HK-2 (cell line): ENCODE data around the gene RPN1.

ENCODE experiments used
- DNase-seq: peaks from one replicate; pipeline ENCODE4 v3.0.0-alpha.2; 2018; ENCODE audit not compliant: unreplicated experiment

RPN1 gene

DNA sequence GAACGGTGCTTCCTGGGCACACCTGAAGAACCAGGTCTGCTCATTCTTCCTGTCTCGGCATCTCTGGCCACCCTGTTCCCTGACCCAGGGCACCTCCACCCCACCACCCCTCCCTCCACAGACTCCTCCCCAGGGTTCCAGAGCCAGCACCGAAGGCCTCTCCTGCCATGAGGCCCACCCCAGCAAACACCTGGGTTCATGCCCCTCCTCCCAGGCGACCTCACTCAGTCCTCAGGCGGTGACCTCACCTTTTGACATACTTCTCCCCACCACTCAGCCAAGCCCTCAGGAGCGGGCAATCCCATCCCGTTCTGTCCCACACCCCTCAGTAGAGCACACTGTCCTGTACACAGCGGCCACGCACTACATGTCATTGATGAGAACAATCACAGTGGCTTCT is 72.3 kb downstream of the RPN1 start:
- no peak for DNase-seq

DNA sequence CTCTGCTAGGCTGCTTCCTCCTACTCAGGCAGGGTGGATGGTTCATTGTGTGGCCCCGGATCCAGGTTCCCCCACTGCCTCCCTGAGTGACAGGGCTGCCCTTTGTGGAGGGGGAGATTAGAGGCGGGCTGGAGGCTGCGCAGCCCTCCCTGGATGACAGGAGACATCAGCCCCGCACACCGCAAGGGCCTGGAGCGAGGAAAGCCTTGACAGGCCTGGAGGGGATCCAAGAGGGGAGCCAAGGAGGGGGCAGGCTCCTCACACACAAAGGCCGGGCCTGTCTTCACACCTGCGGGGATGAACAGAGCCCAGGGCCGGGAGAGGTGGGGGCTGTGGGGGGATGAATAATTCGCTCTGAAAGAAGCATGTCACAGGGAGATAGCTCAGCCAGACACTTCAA is 72.9 kb downstream of the RPN1 start:
- no peak for DNase-seq

DNA sequence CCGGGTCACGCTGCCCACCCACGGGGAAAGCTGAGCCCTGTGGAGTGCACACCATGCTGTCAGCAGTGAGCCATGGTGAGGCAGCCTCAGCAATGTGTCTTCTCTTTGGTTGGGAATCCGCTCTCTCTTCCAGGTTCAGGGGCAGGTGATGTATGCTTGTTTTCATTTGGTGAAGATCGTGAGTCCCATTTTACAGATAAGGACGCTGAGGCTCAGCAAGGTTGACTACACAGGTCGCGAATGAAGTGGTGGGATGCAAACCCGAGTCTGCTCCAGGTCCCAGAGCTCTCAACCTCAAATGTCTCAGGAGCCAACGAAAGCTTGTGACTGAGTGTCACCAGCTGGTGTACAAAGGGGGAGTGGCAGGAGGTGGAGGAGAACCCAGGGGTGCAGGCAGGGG is 74.3 kb downstream of the RPN1 start:
- DNase-seq, result no peak

DNA sequence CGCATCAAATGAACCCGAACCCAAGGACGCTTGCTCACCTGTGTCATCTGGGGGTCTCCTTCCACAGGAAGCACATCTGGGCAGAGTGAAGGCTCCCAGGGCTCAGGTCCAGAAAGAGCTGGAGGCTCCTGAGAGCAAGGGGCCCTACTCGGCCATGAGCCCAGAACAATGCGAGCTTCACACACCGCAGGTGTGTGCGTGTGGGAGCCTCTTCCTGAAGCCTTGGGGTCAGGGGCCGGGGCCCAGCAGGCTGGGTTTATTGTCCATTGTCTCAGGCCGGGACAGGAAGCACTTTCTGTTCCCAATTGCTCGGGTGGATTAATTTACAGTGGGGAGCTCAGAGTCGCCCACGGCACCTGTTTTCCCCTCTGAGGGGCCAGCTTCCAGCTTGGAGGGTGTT is 74.8 kb downstream of the RPN1 start:
- no peak for DNase-seq

DNA sequence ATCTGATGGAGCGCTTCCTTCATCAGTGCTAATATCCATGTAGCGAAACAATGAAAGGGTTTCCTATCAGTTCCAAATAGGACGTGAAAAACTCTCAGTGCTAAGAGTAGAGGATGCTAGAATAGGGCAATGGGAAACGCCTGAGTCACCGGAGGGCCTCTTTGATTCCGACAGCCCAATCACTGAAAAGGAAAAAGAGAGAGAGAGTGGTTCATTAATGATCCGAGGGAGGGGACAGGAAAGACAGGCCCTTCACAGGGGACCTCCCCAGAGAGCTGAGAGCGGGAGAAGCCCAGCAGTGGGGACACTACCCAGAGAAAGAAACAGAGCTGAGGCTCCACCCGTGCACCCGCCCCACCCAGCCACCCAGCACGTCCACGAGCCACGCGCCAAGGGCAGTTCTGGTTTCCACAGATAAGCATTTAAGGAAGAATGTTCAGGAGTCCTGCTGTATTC is 76.9 kb downstream of the RPN1 start:
- DNase-seq, result no peak

DNA sequence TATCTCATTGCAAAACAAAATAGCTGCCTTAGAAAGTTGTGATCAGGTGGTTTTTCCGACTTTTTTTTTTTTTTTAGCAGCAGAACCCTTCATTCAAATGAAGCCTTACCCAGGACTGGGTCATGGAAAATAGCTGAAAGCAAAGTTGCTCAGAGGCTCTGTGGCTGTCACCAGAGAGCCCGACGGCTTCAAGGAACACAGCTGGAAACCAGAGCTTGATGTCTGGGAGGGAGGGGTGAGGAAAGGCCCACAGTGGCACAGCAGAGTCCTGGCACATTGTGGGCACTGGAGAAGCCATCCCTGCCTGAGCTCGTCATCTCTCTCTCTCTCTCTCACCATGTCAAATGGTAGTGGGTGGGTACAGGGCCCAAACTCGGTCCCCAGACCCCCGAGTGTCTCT is 77.5 kb downstream of the RPN1 start:
- no peak for DNase-seq

DNA sequence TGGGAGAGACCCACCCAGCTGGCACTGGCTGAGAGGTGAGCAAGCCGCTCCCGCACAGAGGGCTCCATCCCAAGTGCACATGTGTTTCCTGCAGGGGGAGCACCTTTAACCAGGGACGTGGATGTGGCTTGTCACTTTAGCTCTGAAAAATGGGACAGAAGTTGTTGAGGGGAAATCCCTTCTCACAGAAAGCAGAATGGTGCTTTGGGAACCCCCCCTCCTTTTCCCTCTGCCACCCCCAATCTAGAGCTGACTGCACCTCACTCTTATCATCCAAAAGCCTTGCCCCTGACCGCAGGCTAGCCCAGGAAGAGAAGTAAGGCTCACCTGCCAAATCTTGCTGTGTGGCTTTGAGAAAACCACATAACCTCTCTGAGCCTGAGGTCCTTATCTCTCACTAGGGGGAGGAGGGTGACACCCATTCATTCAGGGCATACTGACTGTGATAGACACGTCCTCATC is 77.9 kb downstream of the RPN1 start:
- no peak for DNase-seq

DNA sequence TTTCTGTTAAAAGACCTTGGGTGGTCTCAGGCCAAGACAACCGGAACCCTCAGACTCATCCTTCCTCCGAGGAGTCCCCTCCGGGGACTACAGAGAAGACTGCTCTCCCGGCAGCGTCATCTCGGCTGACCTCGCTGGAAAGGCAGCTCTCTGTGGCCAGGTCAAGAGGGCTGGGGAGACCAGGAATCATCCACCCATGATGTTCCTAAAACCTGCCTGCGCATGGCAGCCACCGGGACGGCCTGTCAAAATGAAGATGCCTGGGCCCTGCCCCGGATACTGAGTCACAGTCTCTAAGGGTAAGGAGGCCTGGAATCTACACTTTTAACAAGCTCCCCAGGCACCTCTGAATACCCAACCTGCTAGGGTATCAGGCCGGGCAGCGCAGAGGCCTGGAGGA is 78.6 kb downstream of the RPN1 start:
- DNase-seq, result no peak
